Activated CD4-positive, alpha-beta T cell treated with anti-CD3 and anti-CD28 coated beads for 1 hour (primary cell): ENCODE data around the gene TRRAP.
"Not testable (repeated sequence)": the region's sequence is repeated elsewhere in the genome, so short reads cannot be mapped to it uniquely, and the experiment has no call there.

Experiments
- DNase-seq: peaks from one replicate; pipeline ENCODE4 v3.0.0-alpha.2; 2020

Gene TRRAP

GRCh38 chr7:98868450-98868849 lies 9.9 kb upstream of the TRRAP start:
- DNase-seq, result no peak

- DNase-seq, result no peak
Measured at GRCh38 chr7:98869027-98869596, 9.2 kb upstream of the TRRAP start.

GRCh38 chr7:98869597-98870120 lies 8.7 kb upstream of the TRRAP start, which contains the start of gene TMEM130:
Gene TMEM130, minus strand, starts transcription at chr7:98870014. Its CDS starts 153 bp downstream, at chr7:98869861.
- DNase-seq, result no peak

GRCh38 chr7:98870121-98870651 lies 8.1 kb upstream of the TRRAP start:
- peak; percentile 57 for DNase-seq

- DNase-seq, result no peak
Measured at GRCh38 chr7:98870807-98871491, 7.4 kb upstream of the TRRAP start.

- DNase-seq, result no peak
Measured at GRCh38 chr7:98872328-98872924, 5.9 kb upstream of the TRRAP start.

GRCh38 chr7:98873610-98874009 lies 4.7 kb upstream of the TRRAP start:
- DNase-seq, result not testable (repeated sequence)

GRCh38 chr7:98874942-98875341 lies 3.4 kb upstream of the TRRAP start:
- DNase-seq, result no peak

- no peak for DNase-seq
Measured at GRCh38 chr7:98875501-98875900, 2.8 kb upstream of the TRRAP start.

- no peak for DNase-seq
Measured at GRCh38 chr7:98877146-98877545, 1.2 kb upstream of the TRRAP start.

- DNase-seq, result no peak
Measured at GRCh38 chr7:98877692-98878364, 504 bp upstream of the TRRAP start.

- peak; percentile 38 for DNase-seq
Measured at GRCh38 chr7:98879198-98879978, 1.1 kb downstream of the TRRAP start.

GRCh38 chr7:98879979-98880315 lies 1.6 kb downstream of the TRRAP start:
- DNase-seq, result no peak

GRCh38 chr7:98880485-98880884 lies 2.2 kb downstream of the TRRAP start:
- DNase-seq, result no peak

- no peak for DNase-seq
Measured at GRCh38 chr7:98881561-98882315, 3.4 kb downstream of the TRRAP start.

- no peak for DNase-seq
Measured at GRCh38 chr7:98884416-98884815, 6.1 kb downstream of the TRRAP start.

- DNase-seq, result no peak
Measured at GRCh38 chr7:98887038-98887437, 8.7 kb downstream of the TRRAP start.

- no peak for DNase-seq
Measured at GRCh38 chr7:98892609-98893008, 14.3 kb downstream of the TRRAP start.

- DNase-seq, result no peak
Measured at GRCh38 chr7:98899816-98900215, 21.5 kb downstream of the TRRAP start.

GRCh38 chr7:98900815-98901214 lies 22.5 kb downstream of the TRRAP start:
- DNase-seq, result no peak

- no peak for DNase-seq
Measured at GRCh38 chr7:98902523-98902922, 24.2 kb downstream of the TRRAP start.

- no peak for DNase-seq
Measured at GRCh38 chr7:98903246-98903645, 24.9 kb downstream of the TRRAP start.
